ENCODE data around the gene POLN. TPM values are rescaled to one million over a fixed set of nuclear protein-coding genes. Genes with fewer than 3 reads are reported as not detected.

POLN gene
- polyA plus RNA-seq, 3 donors = 0.08 to 0.33 (median 0.28) TPM

DNA sequence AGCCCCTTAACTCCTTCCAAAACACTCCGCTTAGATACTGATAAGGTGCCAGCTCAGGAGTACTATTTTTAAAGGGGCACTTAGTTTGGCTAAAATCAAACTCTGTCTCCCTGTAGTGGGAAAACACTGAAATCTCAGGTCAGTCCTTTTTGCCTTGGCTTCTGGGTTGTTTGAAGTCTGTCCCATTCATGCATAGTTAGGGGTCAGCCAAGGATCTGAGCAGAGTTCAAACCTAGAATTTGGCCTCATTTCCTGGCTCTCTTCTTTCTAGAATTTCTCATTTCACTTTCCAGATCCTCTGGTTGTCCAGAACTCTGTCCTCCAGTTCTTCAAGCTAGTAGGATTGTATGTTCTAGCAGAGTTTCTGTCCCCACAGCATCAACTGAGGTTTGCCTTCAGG, 151.3 kb downstream of the POLN start:
- H3K27ac Mint-ChIP-seq = no peak overlapping the region
- intact Hi-C loops (cut with micrococcal nuclease) = no loop called here
- no peak overlapping the region for H3K9ac ChIP-seq (ENCODE audit: insufficient read depth, low read length, poor library complexity, severe bottlenecking)
- no peaks in the 10 kb centered on the region for H3K79me2 ChIP-seq (ENCODE audit: insufficient read depth, low read length)
- no peak overlapping the region for H2AFZ ChIP-seq (ENCODE audit: insufficient read depth, low read depth, low read length, poor library complexity, severe bottlenecking)
- no peak overlapping the region for H3K27ac ChIP-seq (ENCODE audit: low read depth in 1 of 2, low read length in 2 of 2)
- no peak overlapping the region for H3K4me2 ChIP-seq (replicated peaks; ENCODE audit: extremely low read depth, low read length, poor library complexity, severe bottlenecking)
- H3K36me3 Mint-ChIP-seq = peaks cover 0 to under 1% of the 10 kb centered on the region in 2 donors
- H3K36me3 ChIP-seq (replicated peaks in 1 of 2; ENCODE audit: control insufficient read depth in 1 of 2, insufficient read depth in 2 of 2, low read length in 2 of 2) = no peaks in the 10 kb centered on the region
- H3K27me3 ChIP-seq (ENCODE audit: control insufficient read depth in 2 of 2, insufficient read depth in 2 of 2, low read length in 2 of 2) = peaks cover 0 to 27% of the 10 kb centered on the region in 2 donors
- peak overlapping the region in 1 of 2 donors; percentile 49 for H3K4me3 Mint-ChIP-seq
- peaks cover 5 to 13% of the 10 kb centered on the region in 2 donors for H3K9me3 ChIP-seq (replicated peaks in 1 of 2; ENCODE audit: control insufficient read depth in 1 of 2, insufficient read depth in 1 of 2, low read length in 2 of 2)
- DNase-seq = no peak
- no CpG with 5 or more reads among the region's 1 CpG for WGBS (ENCODE audit: insufficient coverage)
- TF ChIP-seq, protein P1, sequence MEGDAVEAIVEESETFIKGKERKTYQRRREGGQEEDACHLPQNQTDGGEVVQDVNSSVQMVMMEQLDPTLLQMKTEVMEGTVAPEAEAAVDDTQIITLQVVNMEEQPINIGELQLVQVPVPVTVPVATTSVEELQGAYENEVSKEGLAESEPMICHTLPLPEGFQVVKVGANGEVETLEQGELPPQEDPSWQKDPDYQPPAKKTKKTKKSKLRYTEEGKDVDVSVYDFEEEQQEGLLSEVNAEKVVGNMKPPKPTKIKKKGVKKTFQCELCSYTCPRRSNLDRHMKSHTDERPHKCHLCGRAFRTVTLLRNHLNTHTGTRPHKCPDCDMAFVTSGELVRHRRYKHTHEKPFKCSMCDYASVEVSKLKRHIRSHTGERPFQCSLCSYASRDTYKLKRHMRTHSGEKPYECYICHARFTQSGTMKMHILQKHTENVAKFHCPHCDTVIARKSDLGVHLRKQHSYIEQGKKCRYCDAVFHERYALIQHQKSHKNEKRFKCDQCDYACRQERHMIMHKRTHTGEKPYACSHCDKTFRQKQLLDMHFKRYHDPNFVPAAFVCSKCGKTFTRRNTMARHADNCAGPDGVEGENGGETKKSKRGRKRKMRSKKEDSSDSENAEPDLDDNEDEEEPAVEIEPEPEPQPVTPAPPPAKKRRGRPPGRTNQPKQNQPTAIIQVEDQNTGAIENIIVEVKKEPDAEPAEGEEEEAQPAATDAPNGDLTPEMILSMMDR (IDR thresholded peaks at IDR 0.05) = no peak
- H3K9me3 Mint-ChIP-seq = peaks cover 0 to 11% (median 7%) of the 10 kb centered on the region in 7 donors
- no peaks in the 10 kb centered on the region for H4K20me1 ChIP-seq (ENCODE audit: insufficient read depth, low read length)
- no peaks in the 10 kb centered on the region for H3K4me1 Mint-ChIP-seq
- no peak overlapping the region for H3K4me3 ChIP-seq (replicated peaks in 1 of 3; ENCODE audit: low read depth in 2 of 3, low read length in 3 of 3)
- peaks cover 24 to 36% (median 35%) of the 10 kb centered on the region in 3 donors for H3K27me3 Mint-ChIP-seq (ENCODE audit: low read depth in 3 of 3)
- no peaks in the 10 kb centered on the region for H3K4me1 ChIP-seq (ENCODE audit: control insufficient read depth in 1 of 2, insufficient read depth in 2 of 2, low read length in 2 of 2)

GRCh38 chr4:2089222-2089621, 152.7 kb downstream of the POLN start:
- H3K4me3 Mint-ChIP-seq = no peak overlapping the region
- no peak overlapping the region for H3K27ac Mint-ChIP-seq
- H3K9ac ChIP-seq (ENCODE audit: insufficient read depth, low read length, poor library complexity, severe bottlenecking) = no peak overlapping the region
- no peak overlapping the region for H3K27ac ChIP-seq (ENCODE audit: low read depth in 1 of 2, low read length in 2 of 2)
- H3K36me3 Mint-ChIP-seq = no peaks in the 10 kb centered on the region
- no peaks in the 10 kb centered on the region for H3K79me2 ChIP-seq (ENCODE audit: insufficient read depth, low read length)
- H3K9me3 Mint-ChIP-seq = peaks cover 0 to 9% (median 2%) of the 10 kb centered on the region in 7 donors
- peaks cover 3 to 4% of the 10 kb centered on the region in 2 donors for H3K9me3 ChIP-seq (replicated peaks in 1 of 2; ENCODE audit: control insufficient read depth in 1 of 2, insufficient read depth in 1 of 2, low read length in 2 of 2)
- no peaks in the 10 kb centered on the region for H3K4me1 Mint-ChIP-seq
- H3K27me3 ChIP-seq (ENCODE audit: control insufficient read depth in 2 of 2, insufficient read depth in 2 of 2, low read length in 2 of 2) = peaks cover 0 to 27% of the 10 kb centered on the region in 2 donors
- H3K4me3 ChIP-seq (replicated peaks in 1 of 3; ENCODE audit: low read depth in 2 of 3, low read length in 3 of 3) = no peak overlapping the region
- no peak overlapping the region for H3K4me2 ChIP-seq (replicated peaks; ENCODE audit: extremely low read depth, low read length, poor library complexity, severe bottlenecking)
- DNase-seq = no peak
- H4K20me1 ChIP-seq (ENCODE audit: insufficient read depth, low read length) = no peaks in the 10 kb centered on the region
- intact Hi-C loops (cut with micrococcal nuclease) = no loop called here
- TF ChIP-seq, protein P1 (IDR thresholded peaks at IDR 0.05) = no peak
- H3K4me1 ChIP-seq (ENCODE audit: control insufficient read depth in 1 of 2, insufficient read depth in 2 of 2, low read length in 2 of 2) = no peaks in the 10 kb centered on the region
- WGBS (ENCODE audit: insufficient coverage) = no CpG with 5 or more reads among the region's 1 CpG
- no peak overlapping the region for H2AFZ ChIP-seq (ENCODE audit: insufficient read depth, low read depth, low read length, poor library complexity, severe bottlenecking)
- no peaks in the 10 kb centered on the region for H3K36me3 ChIP-seq (replicated peaks in 1 of 2; ENCODE audit: control insufficient read depth in 1 of 2, insufficient read depth in 2 of 2, low read length in 2 of 2)
- peaks cover 24 to 33% (median 26%) of the 10 kb centered on the region in 3 donors for H3K27me3 Mint-ChIP-seq (ENCODE audit: low read depth in 3 of 3)

Data from CD14-positive monocyte (primary cell).